SU-DHL-6 (cell line): Measurements from ENCODE around the gene LRRN4.

Experiments used
- H2AFZ ChIP-seq: fragments of 200-600 bp; sonication (generic); 2 replicates; pipeline ENCODE4 v1.6.1; 2014; ENCODE audit warnings: low read depth, mild to moderate bottlenecking, moderate library complexity, mixed read lengths, antibody characterized with exemption, low read length; ENCODE audit not compliant: severe bottlenecking
- H3F3A ChIP-seq: fragments of 200-600 bp; shearing (Covaris generic); 2 replicates; pipeline ENCODE4 v1.6.0; 2016; ENCODE audit warnings: antibody characterized with exemption, mild to moderate bottlenecking; ENCODE audit not compliant: insufficient read depth
- H3K27ac ChIP-seq: fragments of 200-600 bp; sonication (generic); 2 replicates; pipeline ENCODE4 v1.5.1; 2016; ENCODE audit warnings: low read depth, mild to moderate bottlenecking, low read length, moderate library complexity, mixed read lengths
- H3K27me3 ChIP-seq: fragments of 200-600 bp; sonication (generic), shearing (Covaris generic); 2 replicates; pipeline ENCODE4 v1.6.0; 2014; ENCODE audit warnings: mild to moderate bottlenecking, low read length
- H3K36me3 ChIP-seq: fragments of 200-600 bp; sonication (generic); 2 replicates; pipeline ENCODE4 v1.6.1; 2014; ENCODE audit warnings: mild to moderate bottlenecking, low read length, mixed read lengths
- H3K4me2 ChIP-seq: fragments of 300-600, 200-600 bp; shearing (Covaris generic), sonication (generic); 2 replicates; pipeline ENCODE4 v1.6.0; 2014; ENCODE audit warnings: low read length, low read depth, mild to moderate bottlenecking; ENCODE audit not compliant: poor library complexity, severe bottlenecking
- H3K4me3 ChIP-seq: fragments of 200-600 bp; sonication (generic); 2 replicates; pipeline ENCODE4 v1.5.1; 2014; ENCODE audit warnings: antibody characterized with exemption, low read length, mild to moderate bottlenecking, mixed read lengths; ENCODE audit not compliant: insufficient read depth, poor library complexity, severe bottlenecking
- H3K79me2 ChIP-seq: fragments of 200-600 bp; sonication (generic); 2 replicates; pipeline ENCODE4 v1.6.1; 2014; ENCODE audit warnings: mild to moderate bottlenecking, low read length, moderate library complexity; ENCODE audit not compliant: insufficient read depth
- H3K9ac ChIP-seq: fragments of 200-600 bp; sonication (generic); 2 replicates; pipeline ENCODE4 v1.7.0; 2014; ENCODE audit warnings: mild to moderate bottlenecking, low read length
- H3K9me2 ChIP-seq: fragments of 200-600 bp; sonication (generic); replicated peaks from 2 replicates; pipeline ENCODE4 v1.6.1; 2014; ENCODE audit warnings: low read length; ENCODE audit not compliant: insufficient read depth
- H3K9me3 ChIP-seq: fragments of 200-600 bp; sonication (generic); 2 replicates; pipeline ENCODE4 v1.6.1; 2014; ENCODE audit warnings: low read length, mixed read lengths; ENCODE audit not compliant: insufficient read depth
- H4K20me1 ChIP-seq: fragments of 200-600 bp; sonication (generic); 2 replicates; pipeline ENCODE4 v1.6.1; 2014; ENCODE audit warnings: low read depth, mild to moderate bottlenecking, antibody characterized with exemption, low read length, moderate library complexity, mixed read lengths
- EZH2phosphoT487 ChIP-seq: fragments of 200-600 bp; sonication (generic), shearing (Covaris generic); conservative IDR thresholded peaks from 2 replicates; pipeline ENCODE4 v1.6.1; 2018; ENCODE audit warnings: mild to moderate bottlenecking, antibody characterized with exemption, low read length, moderate library complexity, mixed read lengths
- TF ChIP-seq, protein P1 (sequence below): fragments of 200-600 bp; sonication (generic); IDR thresholded peaks from one replicate; pipeline ENCODE4 v1.5.1; 2017; ENCODE audit warnings: antibody characterized with exemption, mild to moderate bottlenecking, low read length, moderate library complexity; ENCODE audit not compliant: insufficient read depth, poor library complexity, severe bottlenecking

LRRN4 gene

DNA sequence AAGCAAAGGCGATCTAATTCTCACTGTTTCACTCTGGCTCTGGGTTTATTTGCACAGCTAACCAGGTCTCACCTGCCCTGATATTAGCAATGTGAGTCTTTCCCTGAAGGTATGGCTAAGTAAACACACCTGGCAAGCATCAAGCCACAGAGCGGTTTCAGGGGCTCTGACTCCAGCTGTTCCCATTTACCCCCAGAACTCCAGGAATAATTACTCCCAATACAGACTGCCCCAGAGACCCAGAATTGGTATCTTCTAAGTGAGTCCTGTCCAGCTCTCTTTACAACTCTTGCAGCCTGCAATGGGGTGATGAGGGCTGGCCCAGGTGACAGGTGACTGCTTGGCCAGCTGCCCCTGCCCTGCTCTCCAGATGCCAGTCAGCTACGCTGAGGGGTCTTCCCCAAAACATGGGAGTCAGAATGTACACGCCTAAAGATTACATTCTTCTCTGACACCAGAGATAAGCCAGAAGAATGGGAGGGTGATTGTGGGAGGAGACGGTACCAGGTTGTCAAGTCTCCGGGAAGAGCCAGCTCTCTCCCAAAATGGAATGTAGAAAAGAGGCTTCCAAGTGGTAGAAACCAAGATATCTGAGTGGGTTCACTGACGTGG, 4.9 kb upstream of the LRRN4 start:
- no peak for TF ChIP-seq EZH2phosphoT487
- TF ChIP-seq, protein P1, sequence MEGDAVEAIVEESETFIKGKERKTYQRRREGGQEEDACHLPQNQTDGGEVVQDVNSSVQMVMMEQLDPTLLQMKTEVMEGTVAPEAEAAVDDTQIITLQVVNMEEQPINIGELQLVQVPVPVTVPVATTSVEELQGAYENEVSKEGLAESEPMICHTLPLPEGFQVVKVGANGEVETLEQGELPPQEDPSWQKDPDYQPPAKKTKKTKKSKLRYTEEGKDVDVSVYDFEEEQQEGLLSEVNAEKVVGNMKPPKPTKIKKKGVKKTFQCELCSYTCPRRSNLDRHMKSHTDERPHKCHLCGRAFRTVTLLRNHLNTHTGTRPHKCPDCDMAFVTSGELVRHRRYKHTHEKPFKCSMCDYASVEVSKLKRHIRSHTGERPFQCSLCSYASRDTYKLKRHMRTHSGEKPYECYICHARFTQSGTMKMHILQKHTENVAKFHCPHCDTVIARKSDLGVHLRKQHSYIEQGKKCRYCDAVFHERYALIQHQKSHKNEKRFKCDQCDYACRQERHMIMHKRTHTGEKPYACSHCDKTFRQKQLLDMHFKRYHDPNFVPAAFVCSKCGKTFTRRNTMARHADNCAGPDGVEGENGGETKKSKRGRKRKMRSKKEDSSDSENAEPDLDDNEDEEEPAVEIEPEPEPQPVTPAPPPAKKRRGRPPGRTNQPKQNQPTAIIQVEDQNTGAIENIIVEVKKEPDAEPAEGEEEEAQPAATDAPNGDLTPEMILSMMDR = no peak
- Histone ChIP-seq H2AFZ (no peak overlapping the region), H4K20me1 (no peaks in the 10 kb centered on the region), H3K27me3 (no peaks in the 10 kb centered on the region), H3K27ac (no peak overlapping the region), H3K4me3 (no peak overlapping the region), H3K4me2 (no peak overlapping the region), H3K9me3 (no peaks in the 10 kb centered on the region), H3K36me3 (no peaks in the 10 kb centered on the region), H3K9me2 (no peaks in the 10 kb centered on the region), H3K79me2 (no peaks in the 10 kb centered on the region), H3K9ac (no peak overlapping the region), H3F3A (no peaks in the 10 kb centered on the region)

DNA sequence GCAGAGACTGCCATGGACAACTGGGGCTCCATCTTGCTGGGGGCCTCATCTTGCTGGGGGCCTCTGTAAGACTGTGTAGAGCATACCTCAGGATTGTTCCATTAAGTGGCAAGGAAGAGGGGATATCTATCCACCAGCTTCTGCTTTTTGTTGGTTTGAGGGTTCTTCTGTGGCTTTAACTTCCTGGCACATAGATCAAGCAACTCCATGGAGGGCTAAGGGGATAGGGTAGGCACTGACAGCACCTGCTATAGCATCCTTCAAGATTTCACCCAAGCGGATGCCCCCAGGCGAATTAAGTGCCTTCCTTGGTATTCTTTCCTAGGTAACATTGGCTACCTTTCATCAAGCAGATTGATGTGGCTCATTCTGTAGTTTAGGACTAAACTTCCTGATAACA, 3.8 kb upstream of the LRRN4 start:
- H3K4me3 ChIP-seq = no peak overlapping the region
- no peaks in the 10 kb centered on the region for H3K36me3 ChIP-seq
- TF ChIP-seq, protein P1 = no peak
- no peak for TF ChIP-seq EZH2phosphoT487
- H4K20me1 ChIP-seq = no peaks in the 10 kb centered on the region
- no peak overlapping the region for H2AFZ ChIP-seq
- no peaks in the 10 kb centered on the region for H3F3A ChIP-seq
- H3K27ac ChIP-seq = no peak overlapping the region
- no peaks in the 10 kb centered on the region for H3K9me2 ChIP-seq
- H3K4me2 ChIP-seq = no peak overlapping the region
- H3K9me3 ChIP-seq = no peaks in the 10 kb centered on the region
- no peaks in the 10 kb centered on the region for H3K79me2 ChIP-seq
- no peaks in the 10 kb centered on the region for H3K27me3 ChIP-seq
- H3K9ac ChIP-seq = no peak overlapping the region

DNA sequence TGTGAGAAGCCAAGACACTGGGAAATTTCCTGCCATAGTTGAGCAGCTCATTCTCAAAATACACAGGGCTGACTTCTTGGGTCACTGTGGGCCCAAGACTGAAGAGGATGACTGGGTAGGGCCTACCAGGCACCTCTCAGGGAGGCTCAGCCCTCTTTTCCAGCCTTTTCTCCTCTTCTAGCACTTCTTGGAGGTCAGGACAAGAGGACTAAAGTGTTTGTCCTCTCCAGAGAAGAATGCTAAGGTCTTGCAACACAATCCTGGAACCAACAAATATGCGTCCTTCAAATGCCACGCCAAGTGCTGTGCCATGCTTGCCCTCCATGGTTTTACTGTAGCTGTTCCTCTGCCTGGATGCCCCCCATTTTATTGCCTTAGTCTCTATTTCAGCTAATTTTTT, 3.3 kb upstream of the LRRN4 start:
- Histone ChIP-seq H3F3A (no peaks in the 10 kb centered on the region), H3K27me3 (no peaks in the 10 kb centered on the region), H3K27ac (no peak overlapping the region), H3K36me3 (no peaks in the 10 kb centered on the region), H3K9me3 (no peaks in the 10 kb centered on the region), H3K4me3 (no peak overlapping the region), H3K9me2 (no peaks in the 10 kb centered on the region), H4K20me1 (no peaks in the 10 kb centered on the region), H3K9ac (no peak overlapping the region), H3K79me2 (no peaks in the 10 kb centered on the region), H3K4me2 (no peak overlapping the region), H2AFZ (no peak overlapping the region)
- TF ChIP-seq EZH2phosphoT487 = no peak
- TF ChIP-seq, protein P1 = no peak
